ENCODE results near the gene GALNT16. TPM values are rescaled to one million over a fixed set of nuclear protein-coding genes. Genes with fewer than 3 reads are reported as not detected.

The GALNT16 gene
- total RNA-seq, 1 donor from 2014 or later: 12.4 TPM

DNA sequence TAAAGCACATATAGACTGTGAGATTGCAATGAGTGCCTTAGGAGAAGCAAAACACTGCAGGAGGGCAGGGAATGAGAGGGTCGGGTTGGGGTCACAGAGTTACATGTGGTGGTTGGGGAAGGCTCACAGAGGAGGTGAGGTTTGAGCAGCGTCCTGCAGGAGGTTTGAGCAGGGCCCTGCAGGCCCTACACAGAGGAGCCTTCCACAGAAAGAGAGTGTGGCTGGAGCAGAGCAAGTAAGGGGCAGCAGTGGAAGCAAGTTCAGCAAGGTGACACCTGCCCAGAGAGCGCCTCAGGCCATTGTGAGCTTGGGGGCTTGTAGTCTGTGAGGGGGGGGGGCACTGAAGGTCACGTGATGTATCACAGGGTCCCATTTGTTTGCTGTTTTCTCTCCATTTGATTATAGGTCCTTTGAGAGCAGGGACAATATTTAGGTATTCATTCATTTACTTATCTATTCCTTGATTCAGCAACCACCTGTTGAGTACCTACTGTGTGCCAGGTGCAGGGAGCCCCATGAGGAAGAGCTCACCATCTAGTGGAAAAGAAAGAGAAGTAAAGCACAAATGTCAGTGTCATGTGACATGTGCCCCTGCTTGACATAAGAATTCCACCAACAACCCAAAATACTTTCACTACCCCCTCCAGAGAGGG, 56.6 kb downstream of the GALNT16 start:
- TF ChIP-seq, protein P1, sequence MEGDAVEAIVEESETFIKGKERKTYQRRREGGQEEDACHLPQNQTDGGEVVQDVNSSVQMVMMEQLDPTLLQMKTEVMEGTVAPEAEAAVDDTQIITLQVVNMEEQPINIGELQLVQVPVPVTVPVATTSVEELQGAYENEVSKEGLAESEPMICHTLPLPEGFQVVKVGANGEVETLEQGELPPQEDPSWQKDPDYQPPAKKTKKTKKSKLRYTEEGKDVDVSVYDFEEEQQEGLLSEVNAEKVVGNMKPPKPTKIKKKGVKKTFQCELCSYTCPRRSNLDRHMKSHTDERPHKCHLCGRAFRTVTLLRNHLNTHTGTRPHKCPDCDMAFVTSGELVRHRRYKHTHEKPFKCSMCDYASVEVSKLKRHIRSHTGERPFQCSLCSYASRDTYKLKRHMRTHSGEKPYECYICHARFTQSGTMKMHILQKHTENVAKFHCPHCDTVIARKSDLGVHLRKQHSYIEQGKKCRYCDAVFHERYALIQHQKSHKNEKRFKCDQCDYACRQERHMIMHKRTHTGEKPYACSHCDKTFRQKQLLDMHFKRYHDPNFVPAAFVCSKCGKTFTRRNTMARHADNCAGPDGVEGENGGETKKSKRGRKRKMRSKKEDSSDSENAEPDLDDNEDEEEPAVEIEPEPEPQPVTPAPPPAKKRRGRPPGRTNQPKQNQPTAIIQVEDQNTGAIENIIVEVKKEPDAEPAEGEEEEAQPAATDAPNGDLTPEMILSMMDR (conservative IDR thresholded peaks at IDR 0.05): no peak
- Mint-ChIP-seq H3K36me3 (no peaks in the 10 kb centered on the region), H3K27ac (no peak overlapping the region), H3K27me3 (no peaks in the 10 kb centered on the region), H3K9me3 (no peaks in the 10 kb centered on the region), H3K4me3 (no peak overlapping the region), H3K4me1 (ENCODE audit: unreplicated experiment) (no peaks in the 10 kb centered on the region)
- DNase-seq (ENCODE audit: extremely low spot score, unreplicated experiment): peak; percentile 42

DNA sequence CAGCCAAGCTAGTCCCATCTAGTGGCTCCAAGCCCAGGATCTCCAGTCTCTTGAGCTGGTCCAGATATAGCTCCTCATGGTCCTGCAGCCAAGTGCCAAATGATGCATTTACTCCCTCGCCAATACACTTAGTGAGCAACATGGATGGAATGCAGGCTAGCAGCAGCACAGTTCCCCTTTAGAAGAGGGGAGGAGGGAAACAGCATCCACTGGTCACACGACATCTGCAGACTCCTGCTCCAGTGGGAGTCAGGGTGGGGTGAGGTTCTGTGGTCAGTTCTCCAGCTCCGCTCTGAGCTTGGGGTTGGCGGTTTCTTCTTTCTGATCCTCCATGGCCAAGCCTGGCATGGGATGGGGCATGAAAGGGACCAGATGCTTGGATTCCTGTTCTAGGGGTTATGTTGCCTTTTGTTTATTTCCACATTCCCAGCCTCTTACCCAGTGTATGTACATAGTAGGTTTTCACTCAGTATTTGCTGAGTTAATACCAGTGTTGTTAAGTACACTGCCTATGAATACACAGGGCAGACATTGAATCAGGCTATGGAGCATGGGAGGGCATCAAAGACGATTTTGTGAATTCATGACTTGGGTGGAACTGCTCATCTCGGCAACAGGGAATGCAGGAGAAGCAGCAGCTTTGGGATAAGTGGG, 57.3 kb downstream of the GALNT16 start:
- Mint-ChIP-seq H3K27ac (no peak overlapping the region), H3K4me3 (no peak overlapping the region), H3K4me1 (ENCODE audit: unreplicated experiment) (no peaks in the 10 kb centered on the region), H3K36me3 (no peaks in the 10 kb centered on the region), H3K9me3 (no peaks in the 10 kb centered on the region), H3K27me3 (no peaks in the 10 kb centered on the region)
- TF ChIP-seq, protein P1 (conservative IDR thresholded peaks at IDR 0.05): no peak
- peak; percentile 31 for DNase-seq (ENCODE audit: extremely low spot score, unreplicated experiment)

GRCh38 chr14:69317780-69318179, 57.8 kb downstream of the GALNT16 start:
- Mint-ChIP-seq H3K36me3 (no peaks in the 10 kb centered on the region), H3K4me1 (ENCODE audit: unreplicated experiment) (no peaks in the 10 kb centered on the region), H3K27ac (no peak overlapping the region), H3K27me3 (no peaks in the 10 kb centered on the region), H3K4me3 (no peak overlapping the region), H3K9me3 (no peaks in the 10 kb centered on the region)
- peak; percentile 49 for DNase-seq (ENCODE audit: extremely low spot score, unreplicated experiment)
- TF ChIP-seq, protein P1 (conservative IDR thresholded peaks at IDR 0.05): no peak

DNA sequence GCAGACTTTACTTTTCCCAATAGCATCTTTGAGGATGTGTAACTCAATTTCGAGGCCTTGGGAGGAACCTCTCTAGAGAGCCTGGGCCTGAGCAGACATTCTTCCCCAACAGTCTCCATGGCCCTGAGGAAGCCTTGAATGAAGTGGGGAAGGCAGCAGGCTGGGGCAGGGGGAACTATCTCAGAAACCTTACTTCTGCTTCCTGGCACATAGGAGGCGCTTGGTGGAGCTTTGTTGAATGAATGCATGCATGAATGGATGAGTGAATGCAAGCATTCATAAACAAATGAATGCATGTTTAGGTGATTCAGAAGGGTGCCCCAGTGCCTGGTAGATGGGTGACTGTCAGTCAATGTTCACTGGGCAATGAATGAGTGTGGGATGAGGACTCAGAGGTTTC, 58.3 kb downstream of the GALNT16 start:
- no peak overlapping the region for H3K4me3 Mint-ChIP-seq
- H3K27ac Mint-ChIP-seq: no peak overlapping the region
- H3K9me3 Mint-ChIP-seq: no peaks in the 10 kb centered on the region
- TF ChIP-seq, protein P1 (conservative IDR thresholded peaks at IDR 0.05): no peak
- H3K36me3 Mint-ChIP-seq: no peaks in the 10 kb centered on the region
- no peaks in the 10 kb centered on the region for H3K4me1 Mint-ChIP-seq (ENCODE audit: unreplicated experiment)
- H3K27me3 Mint-ChIP-seq: no peaks in the 10 kb centered on the region
- DNase-seq (ENCODE audit: extremely low spot score, unreplicated experiment): peak; percentile 31

GRCh38 chr14:69318901-69319475, 59.0 kb downstream of the GALNT16 start:
- no peak overlapping the region for H3K27ac Mint-ChIP-seq
- H3K36me3 Mint-ChIP-seq: no peaks in the 10 kb centered on the region
- H3K27me3 Mint-ChIP-seq: no peaks in the 10 kb centered on the region
- no peak overlapping the region for H3K4me3 Mint-ChIP-seq
- TF ChIP-seq, protein P1 (conservative IDR thresholded peaks at IDR 0.05): no peak
- no peaks in the 10 kb centered on the region for H3K9me3 Mint-ChIP-seq
- DNase-seq (ENCODE audit: extremely low spot score, unreplicated experiment): peak; percentile 36
- peaks cover 6% of the 10 kb centered on the region for H3K4me1 Mint-ChIP-seq (ENCODE audit: unreplicated experiment)
